ENCODE measurements around the gene ORAI2.
A peak's percentile ranks its signal among the peaks of the same experiment; 100 is the strongest.

Gene ORAI2

GRCh38 chr7:102413611-102414010, 19.8 kb upstream of the ORAI2 start:
- no peak for DNase-seq (ENCODE audit: low read depth in 2 of 3, low spot score in 2 of 3)

DNA sequence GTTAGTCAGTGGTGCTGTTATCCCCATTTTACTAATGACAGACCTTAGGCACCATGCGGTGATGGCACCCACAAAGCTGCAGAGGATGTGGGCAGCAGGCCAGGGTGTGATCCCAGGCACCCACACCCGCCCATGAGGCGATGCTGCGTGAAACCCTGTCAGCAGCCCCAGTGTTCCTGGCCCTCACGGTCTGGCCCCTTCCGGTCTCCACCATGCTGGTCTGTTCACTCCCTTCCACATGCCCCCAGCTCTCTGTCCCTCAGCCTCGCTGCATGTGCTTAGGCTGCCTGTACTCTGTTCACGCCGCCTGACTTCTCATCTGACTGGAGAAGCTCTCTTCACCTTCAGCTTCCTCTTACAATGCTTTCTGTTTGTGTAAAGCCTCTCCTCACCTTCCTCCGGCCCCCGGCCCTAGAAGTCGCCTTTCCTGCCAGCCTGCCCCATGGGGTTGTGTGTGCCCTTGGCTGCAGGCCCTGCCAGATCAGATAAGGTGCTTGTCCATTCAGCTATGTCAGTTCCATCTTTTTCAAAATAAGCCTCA, 17.6 kb upstream of the ORAI2 start:
- peak in 1 of 3 experiments; percentile 46 for DNase-seq (ENCODE audit: low read depth in 2 of 3, low spot score in 2 of 3)

DNA sequence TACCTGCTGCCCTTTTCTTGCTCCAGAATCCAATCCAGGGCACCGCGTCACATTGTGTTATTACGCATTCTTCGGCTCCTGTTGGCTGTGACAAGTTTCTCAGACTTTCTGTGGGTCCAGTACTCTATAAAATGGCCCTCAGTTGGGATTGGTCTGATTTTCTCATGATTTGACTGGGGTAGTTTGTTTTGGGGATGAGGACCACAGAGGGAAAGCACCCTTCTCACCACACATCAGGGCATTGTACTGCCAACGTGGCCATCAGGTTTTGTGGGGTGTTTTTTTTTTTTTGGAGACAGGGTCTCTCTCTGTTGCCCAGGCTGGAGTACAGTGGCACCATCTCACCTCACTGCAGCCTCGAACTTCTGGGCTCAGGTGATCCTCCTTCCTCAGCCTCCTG, 17.0 kb upstream of the ORAI2 start:
- no peak for DNase-seq (ENCODE audit: low read depth in 2 of 3, low spot score in 2 of 3)

GRCh38 chr7:102417105-102417504, 16.3 kb upstream of the ORAI2 start:
- no peak for DNase-seq (ENCODE audit: low read depth in 2 of 3, low spot score in 2 of 3)

DNA sequence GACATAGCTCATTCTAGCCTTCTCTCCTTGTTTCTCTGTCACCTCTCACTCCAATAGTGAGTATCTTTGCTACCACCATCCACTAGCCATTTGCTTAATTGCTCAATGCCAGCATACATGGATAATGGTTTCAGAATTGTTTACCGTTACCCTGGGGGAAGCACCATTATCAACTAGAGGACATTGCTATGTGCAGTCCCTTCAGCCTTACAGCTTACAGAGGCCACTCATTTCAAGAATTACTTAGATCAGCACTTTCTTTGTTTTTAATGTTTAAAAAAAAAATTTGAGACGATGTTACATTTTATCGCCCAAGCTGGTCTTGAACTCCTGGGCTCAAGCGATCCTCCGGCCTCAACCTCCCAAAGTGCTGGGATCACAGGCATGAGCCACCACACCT, 14.8 kb upstream of the ORAI2 start:
- no peak for DNase-seq (ENCODE audit: low read depth in 2 of 3, low spot score in 2 of 3)

- no peak for DNase-seq (ENCODE audit: low read depth in 2 of 3, low spot score in 2 of 3)
These were observed 11.6 kb upstream of the ORAI2 start for GRCh38 chr7:102421706-102422240.

- DNase-seq (ENCODE audit: low read depth in 2 of 3, low spot score in 2 of 3) = no peak
These were observed 9.2 kb upstream of the ORAI2 start for GRCh38 chr7:102424129-102424551.

DNA sequence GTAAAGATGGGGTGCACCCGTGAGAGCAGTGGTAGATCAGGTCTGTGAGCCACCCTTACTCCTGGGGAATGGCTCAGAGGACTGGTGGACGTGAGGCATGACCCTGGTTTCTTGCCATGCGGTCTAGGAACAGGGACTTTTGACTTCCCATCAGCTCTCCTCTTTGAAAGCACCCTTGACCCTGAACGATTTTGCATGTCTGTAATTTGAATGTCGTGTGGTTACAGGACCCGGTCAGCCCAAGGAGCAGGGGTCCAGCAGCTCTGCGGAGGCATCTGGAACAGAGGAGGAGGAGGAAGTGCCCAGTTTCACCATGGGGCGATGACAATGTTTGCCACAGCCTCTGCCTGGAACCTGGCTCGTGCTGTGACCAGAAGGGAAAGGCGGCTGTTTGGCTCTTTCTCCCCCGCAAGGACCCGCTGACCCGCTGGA, 8.6 kb upstream of the ORAI2 start:
- DNase-seq (ENCODE audit: low read depth in 2 of 3, low spot score in 2 of 3) = no peak

DNA sequence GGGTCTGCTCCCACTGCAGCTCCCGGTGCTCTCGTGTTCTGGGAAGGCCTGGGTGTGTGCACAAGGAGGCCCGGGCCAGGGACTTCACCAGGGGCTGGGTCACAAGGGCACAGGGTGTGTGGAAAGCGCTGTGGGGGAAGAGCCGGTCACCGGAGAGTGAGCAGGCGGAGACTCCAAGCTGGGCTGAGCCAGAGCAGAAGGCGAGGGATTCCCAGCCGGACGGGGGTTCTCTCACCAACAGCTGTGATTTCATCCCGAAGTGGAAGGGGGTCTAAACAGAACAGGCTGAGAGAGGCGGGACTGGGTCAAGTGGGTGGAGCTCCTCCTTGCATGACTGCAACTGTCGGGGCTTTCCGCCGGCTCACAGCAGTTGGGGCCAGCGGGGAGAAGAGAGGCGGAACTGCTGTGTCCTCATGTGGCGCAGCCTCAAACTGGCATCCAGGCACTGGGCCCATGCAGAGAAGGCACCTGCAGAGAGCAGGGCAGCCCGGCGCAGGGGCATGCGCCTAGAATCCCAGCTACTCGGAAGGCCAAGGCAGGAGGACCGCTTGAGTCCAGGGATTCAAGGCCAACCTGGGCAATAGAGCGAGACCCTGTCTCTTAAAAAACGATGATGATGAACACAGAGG, 7.6 kb upstream of the ORAI2 start:
- DNase-seq (ENCODE audit: low read depth in 2 of 3, low spot score in 2 of 3) = peak; percentile 56 to 70 (median 65)

- peak in 1 of 3 experiments; percentile 60 for DNase-seq (ENCODE audit: low read depth in 2 of 3, low spot score in 2 of 3)
These were observed 6.9 kb upstream of the ORAI2 start for GRCh38 chr7:102426268-102427018.

GRCh38 chr7:102427019-102427405, 6.4 kb upstream of the ORAI2 start:
- no peak for DNase-seq (ENCODE audit: low read depth in 2 of 3, low spot score in 2 of 3)

GRCh38 chr7:102429141-102429899, 4.1 kb upstream of the ORAI2 start:
- no peak for DNase-seq (ENCODE audit: low read depth in 2 of 3, low spot score in 2 of 3)

DNA sequence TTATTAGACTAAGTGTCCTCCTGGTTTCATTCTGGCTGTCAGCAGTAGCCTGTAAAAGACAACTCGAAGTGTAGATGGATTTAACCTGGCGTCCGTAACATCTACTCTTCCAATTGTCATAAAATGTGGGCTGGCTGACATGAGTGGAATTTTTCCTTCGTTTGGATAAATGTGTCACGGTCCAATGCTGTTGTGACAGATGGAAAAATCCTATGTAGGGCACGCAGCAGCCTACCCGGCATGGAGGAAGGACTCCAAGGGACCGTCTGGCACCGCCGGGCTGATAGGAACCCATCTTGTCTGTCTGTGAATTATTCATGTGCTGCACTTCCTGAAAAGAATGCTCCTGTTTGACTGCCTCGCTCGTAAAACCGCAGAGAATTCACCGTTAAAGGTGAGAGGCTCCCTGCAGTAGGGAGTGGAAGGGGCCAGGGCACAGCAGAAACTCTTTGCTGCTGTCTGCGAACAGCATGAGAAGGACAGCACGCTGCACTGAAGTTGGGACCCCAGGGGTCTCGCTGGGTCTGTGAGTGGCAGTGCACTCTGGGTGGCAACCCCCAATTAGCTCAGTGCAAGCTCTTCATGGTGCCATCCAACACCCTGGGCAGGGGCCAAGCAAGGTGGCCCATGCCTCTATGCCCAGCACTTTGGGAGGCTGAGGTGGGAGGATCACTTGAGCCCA, 1.6 kb upstream of the ORAI2 start:
- no peak for DNase-seq (ENCODE audit: low read depth in 2 of 3, low spot score in 2 of 3)

GRCh38 chr7:102432442-102433218, 745 bp upstream of the ORAI2 start:
- DNase-seq (ENCODE audit: low read depth in 2 of 3, low spot score in 2 of 3) = no peak

- no peak for DNase-seq (ENCODE audit: low read depth in 2 of 3, low spot score in 2 of 3)
These were observed 688 bp downstream of the ORAI2 start for GRCh38 chr7:102434039-102434486.

- no peak for DNase-seq (ENCODE audit: low read depth in 2 of 3, low spot score in 2 of 3)
These were observed 2.7 kb downstream of the ORAI2 start for GRCh38 chr7:102436118-102436517.

DNA sequence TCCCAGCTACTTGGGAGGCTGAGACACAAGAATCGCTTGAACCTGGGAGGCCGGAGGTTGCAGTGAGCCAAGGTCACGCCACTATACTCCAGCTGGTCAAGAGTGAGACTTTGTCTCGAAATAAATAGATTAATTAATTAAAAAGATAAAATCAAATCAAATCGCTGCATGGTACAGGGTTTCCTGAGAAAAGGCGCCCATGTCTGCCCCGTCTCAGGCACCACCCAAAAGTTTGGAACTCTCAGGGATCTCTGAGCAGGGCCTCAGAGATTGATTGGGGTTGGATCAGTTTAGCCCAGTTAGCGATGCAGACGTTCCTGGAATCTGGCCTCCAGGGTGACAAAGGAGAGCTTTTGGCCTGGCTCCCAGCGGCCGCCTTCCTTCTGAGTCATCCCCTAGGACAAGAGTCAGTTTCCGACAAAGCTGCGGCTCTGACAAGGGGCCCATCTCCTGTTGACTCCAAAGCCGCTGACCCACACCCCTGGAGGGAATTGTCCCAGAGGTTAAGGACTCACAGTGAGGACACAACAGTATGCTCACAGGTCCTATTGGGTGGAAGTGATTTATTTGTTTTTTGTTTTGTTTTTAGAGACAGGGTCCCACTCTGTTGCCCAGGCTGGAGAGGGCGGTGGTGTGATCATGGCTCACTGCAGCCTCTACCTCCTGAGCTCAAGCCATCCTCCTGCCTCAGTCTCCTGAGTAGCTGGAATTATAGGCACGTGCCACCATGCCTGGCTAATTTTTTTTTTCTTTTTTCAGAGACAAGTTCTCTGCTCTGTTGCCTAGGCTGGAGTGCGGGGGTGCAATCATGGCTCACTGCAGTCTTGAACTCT, 6.8 kb downstream of the ORAI2 start:
- no peak for DNase-seq (ENCODE audit: low read depth in 2 of 3, low spot score in 2 of 3)

DNA sequence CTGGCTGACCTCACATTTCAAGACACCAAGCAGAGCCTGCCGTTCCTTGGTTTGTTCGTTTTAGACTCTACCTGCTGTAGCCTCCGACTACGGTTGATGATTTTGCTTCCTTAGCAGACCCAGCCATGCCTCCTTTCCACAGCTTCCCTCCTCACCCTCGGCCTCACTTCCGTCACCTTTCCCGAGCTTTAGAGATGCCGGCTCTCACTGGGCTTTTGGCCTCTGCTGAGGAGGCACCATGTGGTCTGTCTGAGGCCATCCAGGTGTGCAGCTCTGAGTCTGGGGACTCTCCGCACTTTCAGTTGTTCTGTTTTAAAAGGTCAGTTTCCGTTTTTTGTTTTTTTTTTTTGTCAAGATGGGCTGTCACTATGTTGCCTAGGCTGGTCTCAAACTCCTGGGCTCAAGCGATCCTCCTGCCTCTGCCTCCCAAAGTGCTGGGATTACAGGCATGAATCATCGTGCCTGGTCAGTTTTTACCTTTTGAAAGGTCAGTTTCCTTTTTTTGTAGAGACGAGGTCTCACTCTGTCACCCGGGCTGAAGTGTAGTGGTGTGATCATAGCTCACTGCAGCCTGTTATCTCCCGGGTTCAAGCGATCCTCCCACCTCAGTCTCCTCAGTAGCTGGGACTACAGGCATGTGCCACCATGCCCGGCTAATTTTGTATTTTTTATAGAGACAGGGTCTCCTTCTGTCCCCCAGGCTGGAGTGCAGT, 11.7 kb downstream of the ORAI2 start:
- DNase-seq (ENCODE audit: low read depth in 2 of 3, low spot score in 2 of 3) = no peak

GRCh38 chr7:102445674-102446071, 12.3 kb downstream of the ORAI2 start:
- no peak for DNase-seq (ENCODE audit: low read depth in 2 of 3, low spot score in 2 of 3)
